GM12872 (cell line): ENCODE measurements around the gene GALNTL6.

Source experiments
- CTCF ChIP-seq: IDR thresholded peaks from 3 replicates; pipeline ENCODE4 v1.5.1; 2011; ENCODE audit warnings: low read depth, mild to moderate bottlenecking, low read length, moderate library complexity; ENCODE audit not compliant: insufficient read depth

Gene GALNTL6

GRCh38 chr4:172040766-172041165, 227.6 kb downstream of the GALNTL6 start:
- no peak for TF ChIP-seq CTCF

GRCh38 chr4:172042714-172043114, 229.5 kb downstream of the GALNTL6 start:
- no peak for TF ChIP-seq CTCF

- TF ChIP-seq CTCF = no peak
These were observed 232.8 kb downstream of the GALNTL6 start for GRCh38 chr4:172045981-172046380.

- TF ChIP-seq CTCF = no peak
These were observed 235.5 kb downstream of the GALNTL6 start for GRCh38 chr4:172048666-172049065.

GRCh38 chr4:172050911-172051310, 237.7 kb downstream of the GALNTL6 start:
- TF ChIP-seq CTCF = no peak

- no peak for TF ChIP-seq CTCF
These were observed 241.8 kb downstream of the GALNTL6 start for GRCh38 chr4:172055046-172055445.

- TF ChIP-seq CTCF = no peak
These were observed 242.3 kb downstream of the GALNTL6 start for GRCh38 chr4:172055498-172055897.

DNA sequence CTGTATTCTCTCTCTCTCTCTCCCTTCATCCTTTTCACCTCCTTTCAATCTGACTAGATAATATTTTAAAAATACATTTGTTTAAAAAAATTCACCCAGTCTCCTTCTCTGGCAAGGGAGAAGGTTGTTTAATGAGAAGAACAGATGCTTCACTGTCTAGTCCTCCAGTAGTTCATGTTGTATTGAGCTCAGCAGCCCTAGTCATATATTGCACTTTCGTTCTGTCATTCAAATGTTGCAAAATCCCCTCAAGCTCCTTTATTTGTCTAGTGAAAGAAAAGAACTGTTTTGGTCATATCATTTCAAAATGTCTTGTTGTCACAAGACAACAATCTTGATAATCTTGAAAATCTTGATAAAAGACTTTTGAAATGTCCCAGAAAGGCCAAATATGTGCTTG, 248.0 kb downstream of the GALNTL6 start:
- no peak for TF ChIP-seq CTCF
